HG03066 (cell line): ENCODE results near the gene MAFB.

ENCODE experiments used
- ATAC-seq: cut with Tn5 transposase; IDR thresholded peaks from one replicate; pipeline ENCODE4 v1.9.1; 2021; ENCODE audit warnings: low read depth; ENCODE audit not compliant: unreplicated experiment

Gene MAFB

GRCh38 chr20:40683221-40683893, 5.7 kb downstream of the MAFB start:
- ATAC-seq, result no peak

- ATAC-seq, result no peak
These were observed 6.7 kb downstream of the MAFB start for GRCh38 chr20:40682104-40682981.

GRCh38 chr20:40681684-40682083, 7.4 kb downstream of the MAFB start:
- no peak for ATAC-seq

- ATAC-seq, result no peak
These were observed 7.9 kb downstream of the MAFB start for GRCh38 chr20:40681165-40681564.

GRCh38 chr20:40680161-40680959, 8.7 kb downstream of the MAFB start:
- peak; percentile 58 for ATAC-seq

GRCh38 chr20:40679184-40679583, 9.9 kb downstream of the MAFB start:
- no peak for ATAC-seq

GRCh38 chr20:40678286-40678875, 10.7 kb downstream of the MAFB start:
- no peak for ATAC-seq

- no peak for ATAC-seq
These were observed 11.6 kb downstream of the MAFB start for GRCh38 chr20:40677343-40677924.

GRCh38 chr20:40676491-40677269, 12.4 kb downstream of the MAFB start:
- ATAC-seq, result no peak

- ATAC-seq, result no peak
These were observed 13.3 kb downstream of the MAFB start for GRCh38 chr20:40675599-40676221.

GRCh38 chr20:40673442-40673841, 15.6 kb downstream of the MAFB start:
- no peak for ATAC-seq

GRCh38 chr20:40672095-40672494, 16.9 kb downstream of the MAFB start:
- ATAC-seq, result no peak

- ATAC-seq, result no peak
These were observed 18.8 kb downstream of the MAFB start for GRCh38 chr20:40670253-40670652.

- ATAC-seq, result no peak
These were observed 19.3 kb downstream of the MAFB start for GRCh38 chr20:40669692-40670091.

- no peak for ATAC-seq
These were observed 20.4 kb downstream of the MAFB start for GRCh38 chr20:40668449-40669228.

GRCh38 chr20:40667503-40667902, 21.5 kb downstream of the MAFB start:
- ATAC-seq, result no peak

GRCh38 chr20:40666336-40666735, 22.7 kb downstream of the MAFB start:
- ATAC-seq, result no peak

- ATAC-seq, result no peak
These were observed 24.1 kb downstream of the MAFB start for GRCh38 chr20:40664891-40665290.
